ENCODE results near the gene NUB1.

- TF ChIP-seq POLR2A (IDR thresholded peaks at IDR 0.05): no peak
- TF ChIP-seq POLR2AphosphoS5 (IDR thresholded peaks at IDR 0.05): no peak
These were observed 55.4 kb downstream of the NUB1 start for GRCh38 chr7:151397026-151397425.
